Kidney glomerular epithelial cell (primary cell): ENCODE results near the gene HTR3E.
"Not testable (repeated sequence)": the region's sequence is repeated elsewhere in the genome, so short reads cannot be mapped to it uniquely, and the experiment has no call there.

Experiments
- DNase-seq: peaks from one replicate; lab custom pipeline; 2025; lab: John Stamatoyannopoulos, UW

Gene HTR3E

GRCh38 chr3:184110316-184110725, 13.5 kb downstream of the HTR3E start:
- DNase-seq = no peak

GRCh38 chr3:184116017-184116416, 19.2 kb downstream of the HTR3E start:
- no peak for DNase-seq

DNA sequence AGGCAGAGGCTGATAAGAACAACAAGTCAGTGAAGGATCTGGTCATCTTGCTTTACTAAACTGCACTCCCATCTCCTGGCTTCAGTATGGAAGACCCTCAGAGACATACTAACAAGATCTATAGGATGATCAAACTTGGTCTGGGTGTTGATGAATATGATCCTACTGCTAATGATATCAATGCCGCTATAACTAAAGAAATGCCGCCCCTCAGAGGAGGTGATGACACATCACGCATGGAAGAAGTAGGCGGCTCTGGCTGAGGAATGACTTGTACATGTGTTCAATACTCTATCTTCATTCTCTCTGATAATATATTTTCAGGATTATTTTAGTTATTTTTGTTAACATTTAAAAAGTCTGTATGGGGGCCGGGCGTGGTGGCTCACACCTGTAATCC, 20.8 kb downstream of the HTR3E start:
- DNase-seq = no peak

- not testable (repeated sequence) for DNase-seq
Measured at GRCh38 chr3:184121031-184121430, 24.2 kb downstream of the HTR3E start.

DNA sequence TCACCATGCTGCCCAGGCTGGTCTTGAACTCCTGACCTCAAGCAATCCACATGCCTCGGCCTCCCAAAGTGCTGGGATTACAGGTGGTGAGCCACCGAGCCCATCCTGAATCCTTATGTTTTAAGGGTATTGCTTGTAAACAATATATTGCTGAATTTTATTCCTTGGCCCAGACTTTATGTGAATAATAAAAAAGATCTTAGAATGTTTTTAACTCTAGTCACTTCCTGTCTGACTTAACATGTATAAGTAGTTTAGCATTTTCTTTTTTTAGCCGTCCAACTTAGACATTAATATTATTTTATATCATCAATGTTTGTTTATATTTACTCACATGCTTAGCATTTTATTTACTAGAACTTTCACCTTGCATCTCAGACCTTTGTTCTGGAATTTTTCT, 29.1 kb downstream of the HTR3E start:
- no peak for DNase-seq

- DNase-seq = peak; percentile 7
Measured at GRCh38 chr3:184129012-184129411, 32.1 kb downstream of the HTR3E start.

GRCh38 chr3:184132945-184133344, 36.1 kb downstream of the HTR3E start:
- DNase-seq = no peak

DNA sequence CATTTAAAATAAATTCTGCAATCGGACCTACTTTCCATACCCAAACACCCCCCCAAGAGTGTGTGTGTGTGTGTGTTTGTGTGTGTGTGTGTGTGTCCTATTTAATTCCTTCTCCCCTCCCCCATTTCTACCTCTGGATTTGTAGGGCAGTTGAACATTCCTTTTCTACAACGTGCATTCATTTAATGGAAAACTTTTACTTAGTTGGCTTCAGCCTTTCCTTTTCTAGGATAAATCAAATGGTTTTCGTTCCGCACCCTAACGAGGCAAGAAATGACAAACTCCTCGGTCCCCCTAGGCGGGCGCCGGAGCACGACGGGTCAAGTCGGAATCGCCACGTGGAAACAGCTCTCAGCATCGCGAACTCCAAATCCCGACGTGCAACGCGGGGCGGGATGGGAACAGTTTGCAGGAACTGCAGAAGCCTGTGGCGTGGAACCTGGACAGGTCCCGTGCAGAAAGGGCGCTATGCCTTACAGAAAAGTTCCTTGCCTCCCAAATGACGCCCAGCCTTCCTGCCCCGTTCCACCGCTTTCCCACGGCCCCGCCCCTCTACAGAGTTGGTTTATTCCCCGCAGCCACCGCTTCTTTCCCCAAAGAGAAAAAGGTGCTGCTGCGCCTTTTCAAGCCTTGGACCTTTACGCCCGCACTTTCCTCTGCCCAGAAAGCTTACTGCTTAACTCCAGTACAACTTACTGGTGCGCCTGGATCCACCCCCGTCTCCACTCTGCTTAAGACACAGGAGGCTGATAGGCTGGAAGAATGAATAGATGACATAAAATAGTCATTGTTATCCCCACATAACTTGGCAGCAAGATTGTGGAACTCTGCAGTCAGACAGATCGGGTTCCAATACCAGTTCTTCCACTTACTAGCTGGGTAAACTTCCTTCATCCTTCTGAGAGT, 37.2 kb downstream of the HTR3E start:
- DNase-seq = peak; percentile 71

DNA sequence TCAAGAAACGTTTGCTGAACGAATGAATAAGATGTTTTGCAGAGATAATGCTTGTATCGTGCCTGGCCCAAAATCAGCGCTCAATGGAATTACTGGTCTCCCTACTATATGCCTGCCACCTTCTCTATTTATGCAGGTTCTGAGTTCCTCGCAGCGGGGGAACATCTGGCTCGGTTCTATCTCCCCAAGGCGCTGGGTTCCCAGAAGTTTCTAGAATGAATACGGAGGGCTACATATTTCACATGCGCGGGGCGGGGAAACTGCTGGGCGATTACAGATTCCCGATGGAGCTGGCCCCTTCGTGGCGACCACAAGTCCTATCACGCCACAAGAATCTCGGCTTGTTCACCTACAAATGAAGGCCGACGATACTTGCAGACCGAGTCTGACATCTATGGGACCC, 37.9 kb downstream of the HTR3E start:
- peak; percentile 71 for DNase-seq

DNA sequence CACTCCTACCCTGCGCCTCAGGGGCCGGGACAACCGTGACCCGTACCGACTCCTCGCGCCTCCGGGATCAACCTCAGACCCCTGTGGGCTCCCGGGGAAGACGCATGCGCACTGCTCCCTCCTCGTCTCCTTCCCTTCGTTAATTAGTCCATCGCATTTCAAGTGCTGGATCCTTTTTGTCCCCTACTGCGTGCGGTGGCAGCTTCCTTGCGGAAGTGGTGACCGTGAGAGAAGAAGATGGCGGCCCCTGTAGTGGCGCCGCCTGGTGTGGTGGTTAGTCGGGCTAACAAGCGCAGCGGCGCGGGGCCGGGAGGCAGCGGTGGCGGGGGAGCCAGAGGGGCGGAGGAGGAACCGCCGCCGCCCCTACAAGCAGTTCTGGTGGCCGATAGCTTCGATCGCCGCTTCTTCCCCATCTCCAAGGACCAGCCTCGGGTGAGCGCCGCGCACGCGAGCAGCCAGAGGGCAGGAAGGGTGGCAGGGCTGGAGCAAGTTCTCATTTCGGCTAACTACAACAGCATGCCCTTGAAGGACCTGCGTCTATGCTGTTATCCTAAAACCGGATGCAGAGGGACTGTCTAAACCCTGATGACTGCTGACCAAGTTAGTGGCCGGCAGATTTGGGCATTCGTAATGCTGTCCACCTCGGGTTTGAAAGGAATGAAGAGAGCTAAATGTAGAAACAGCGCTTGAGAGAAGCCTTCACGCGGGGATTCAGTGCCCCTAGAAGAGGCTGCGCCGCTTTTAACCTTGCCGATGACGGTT, 38.5 kb downstream of the HTR3E start, which contains the start of gene EIF2B5:
EIF2B5 (plus strand) TSS at position 210 of the 762 bp plus-strand sequence; CDS start at position 238, 28 bp downstream.
- DNase-seq = peak; percentile 82

- DNase-seq = no peak
Measured at GRCh38 chr3:184135911-184136260, 39.0 kb downstream of the HTR3E start.

- DNase-seq = no peak
Measured at GRCh38 chr3:184140436-184140835, 43.6 kb downstream of the HTR3E start.

DNA sequence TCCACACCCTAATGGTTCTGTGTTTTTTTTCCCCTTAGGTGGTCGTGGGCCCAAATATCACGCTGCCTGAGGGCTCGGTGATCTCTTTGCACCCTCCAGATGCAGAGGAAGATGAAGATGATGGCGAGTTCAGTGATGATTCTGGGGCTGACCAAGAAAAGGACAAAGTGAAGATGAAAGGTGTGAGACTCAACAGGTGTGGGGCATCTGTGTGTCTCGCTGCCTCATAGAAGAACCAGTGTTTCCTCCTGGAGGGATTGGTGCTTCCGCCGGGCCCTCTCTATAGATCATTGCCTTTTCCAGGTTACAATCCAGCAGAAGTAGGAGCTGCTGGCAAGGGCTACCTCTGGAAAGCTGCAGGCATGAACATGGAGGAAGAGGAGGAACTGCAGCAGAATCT, 45.3 kb downstream of the HTR3E start:
- DNase-seq = no peak

GRCh38 chr3:184143327-184143726, 46.5 kb downstream of the HTR3E start:
- DNase-seq = no peak

- no peak for DNase-seq
Measured at GRCh38 chr3:184144505-184144904, 47.6 kb downstream of the HTR3E start.

- DNase-seq = peak; percentile 88
Measured at GRCh38 chr3:184145111-184145524, 48.3 kb downstream of the HTR3E start.

DNA sequence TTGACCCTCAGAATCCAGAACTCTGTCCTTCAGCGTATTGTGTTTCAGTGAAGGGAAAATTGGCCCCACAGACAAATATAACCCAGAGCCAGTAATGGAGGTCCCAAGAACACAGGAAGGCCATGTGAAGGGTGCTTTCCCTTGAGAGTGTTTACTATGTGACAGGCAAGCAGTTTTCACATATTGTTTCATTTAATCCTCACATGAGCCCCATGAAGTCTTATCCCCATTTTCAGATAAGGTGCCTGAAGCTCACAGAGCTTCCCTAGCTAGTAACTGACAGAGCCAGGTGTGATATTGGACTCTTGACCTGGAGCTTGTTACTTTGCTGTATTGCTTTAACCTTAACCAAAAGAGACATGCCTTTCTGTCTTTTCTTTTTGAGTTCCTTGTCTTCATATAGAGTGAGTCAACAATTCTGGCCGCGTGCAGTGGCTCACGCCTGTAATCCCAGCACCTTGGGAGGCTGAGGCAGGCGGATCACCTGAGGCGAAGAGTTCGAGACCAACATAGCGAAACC, 48.9 kb downstream of the HTR3E start:
- no peak for DNase-seq

- no peak for DNase-seq
Measured at GRCh38 chr3:184148076-184148475, 51.2 kb downstream of the HTR3E start.

GRCh38 chr3:184149123-184149522, 52.3 kb downstream of the HTR3E start:
- no peak for DNase-seq

DNA sequence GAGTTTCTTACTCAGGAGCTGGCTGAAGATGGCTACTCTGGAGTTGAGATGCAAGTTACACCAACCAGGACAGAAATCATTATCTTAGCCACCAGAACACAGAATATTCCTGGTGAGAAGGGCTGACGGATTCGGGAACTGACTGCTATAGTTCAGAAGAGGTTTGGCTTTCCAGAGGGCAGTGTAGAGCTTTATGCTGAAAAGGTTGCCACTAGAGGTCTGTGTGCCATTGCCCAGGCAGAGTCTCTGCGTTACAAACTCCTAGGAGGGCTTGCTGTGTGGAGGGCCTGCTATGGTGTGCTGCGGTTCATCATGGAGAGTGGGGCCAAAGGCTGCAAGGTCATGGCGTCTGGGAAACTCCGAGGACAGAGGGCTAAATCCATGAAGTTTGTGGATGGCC, 52.9 kb downstream of the HTR3E start:
- DNase-seq = peak; percentile 28

DNA sequence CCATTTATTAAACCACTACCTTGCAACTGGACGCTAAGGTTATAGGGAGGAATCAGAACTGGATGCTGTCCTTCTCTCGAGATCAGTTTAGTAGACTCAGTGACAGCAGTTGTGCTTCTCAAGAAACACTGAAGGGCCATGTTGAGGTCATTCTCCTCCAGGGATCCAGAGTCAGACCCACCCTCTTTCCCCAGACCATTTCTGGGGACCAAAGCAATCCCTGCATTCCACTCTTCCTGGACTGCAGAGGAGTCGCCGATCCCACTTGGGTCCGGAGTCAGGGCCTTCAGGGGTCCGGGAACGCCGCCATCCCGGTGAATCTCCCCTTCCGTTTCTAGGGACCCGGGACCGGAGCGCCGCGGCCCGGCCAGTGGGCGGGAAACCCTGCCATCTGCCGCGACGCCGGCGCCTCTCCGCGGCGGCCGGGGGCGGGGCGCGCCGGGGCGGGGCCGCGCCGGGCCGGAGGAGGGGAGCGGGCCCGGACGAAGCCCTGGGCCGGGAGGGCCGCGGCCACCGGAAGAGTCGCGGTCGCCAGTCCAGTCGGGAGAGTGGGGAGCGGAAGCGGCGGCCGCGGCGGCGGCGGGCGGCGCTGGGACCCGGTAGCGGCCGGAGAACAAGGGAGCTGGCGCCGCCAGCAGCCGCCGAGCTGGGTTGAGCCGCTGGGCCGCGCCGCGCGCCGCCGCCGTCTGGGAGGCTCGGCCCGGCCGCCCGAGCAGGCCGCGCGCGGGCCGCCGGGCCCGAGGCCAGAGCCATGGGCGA, 58.2 kb downstream of the HTR3E start, which contains the start of gene DVL3:
DVL3 (plus strand) TSS at position 493 of the 759 bp plus-strand sequence; CDS start at position 752, 259 bp downstream.
- DNase-seq = peak; percentile 26
